Measurements from ENCODE around the gene SLC7A1.

SLC7A1 gene

GRCh38 chr13:29582171-29582570 lies 13.3 kb downstream of the SLC7A1 start:
- no peak for DNase-seq

- DNase-seq = no peak
Observed at GRCh38 chr13:29581666-29582065, 13.8 kb downstream of the SLC7A1 start.

- no peak for DNase-seq
Observed at GRCh38 chr13:29579094-29579493, 16.4 kb downstream of the SLC7A1 start.

- no peak for DNase-seq
Observed at GRCh38 chr13:29578300-29579085, 17.0 kb downstream of the SLC7A1 start.

- no peak for DNase-seq
Observed at GRCh38 chr13:29577136-29578051, 18.1 kb downstream of the SLC7A1 start.

- DNase-seq = no peak
Observed at GRCh38 chr13:29576581-29576980, 18.9 kb downstream of the SLC7A1 start.

GRCh38 chr13:29575098-29575497 lies 20.4 kb downstream of the SLC7A1 start:
- no peak for DNase-seq

GRCh38 chr13:29573190-29573589 lies 22.3 kb downstream of the SLC7A1 start:
- DNase-seq = peak; percentile 58

- DNase-seq = no peak
Observed at GRCh38 chr13:29572575-29572974, 22.9 kb downstream of the SLC7A1 start.

GRCh38 chr13:29571876-29572570 lies 23.5 kb downstream of the SLC7A1 start:
- no peak for DNase-seq

- no peak for DNase-seq
Observed at GRCh38 chr13:29570051-29570654, 25.3 kb downstream of the SLC7A1 start.

- no peak for DNase-seq
Observed at GRCh38 chr13:29569253-29570050, 26.0 kb downstream of the SLC7A1 start.

GRCh38 chr13:29568731-29569130 lies 26.8 kb downstream of the SLC7A1 start:
- DNase-seq = no peak

- no peak for DNase-seq
Observed at GRCh38 chr13:29567411-29567810, 28.1 kb downstream of the SLC7A1 start.

GRCh38 chr13:29566206-29566605 lies 29.3 kb downstream of the SLC7A1 start:
- no peak for DNase-seq

GRCh38 chr13:29564818-29565217 lies 30.7 kb downstream of the SLC7A1 start:
- DNase-seq = no peak

GRCh38 chr13:29564373-29564772 lies 31.1 kb downstream of the SLC7A1 start:
- DNase-seq = no peak

GRCh38 chr13:29563941-29564340 lies 31.5 kb downstream of the SLC7A1 start:
- no peak for DNase-seq

GRCh38 chr13:29562786-29563438 lies 32.6 kb downstream of the SLC7A1 start:
- DNase-seq = no peak

- DNase-seq = no peak
Observed at GRCh38 chr13:29561918-29562317, 33.6 kb downstream of the SLC7A1 start.

GRCh38 chr13:29556742-29557141 lies 38.7 kb downstream of the SLC7A1 start:
- no peak for DNase-seq

All from eye (tissue), 1 donor.